Stimulated activated CD4-positive, alpha-beta T cell treated with anti-CD3 and anti-CD28 coated beads, Interleukin-4, amount 100 ng/mL, for 4 hours (primary cell): ENCODE data around the gene MELTF.
"Not testable (repeated sequence)": the region's sequence is repeated elsewhere in the genome, so short reads cannot be mapped to it uniquely, and the experiment has no call there.

ENCODE experiments used
- DNase-seq, 2 experiments: peaks; one replicate each; pipeline ENCODE4 v3.0.0-alpha.2; 2020

MELTF gene

DNA sequence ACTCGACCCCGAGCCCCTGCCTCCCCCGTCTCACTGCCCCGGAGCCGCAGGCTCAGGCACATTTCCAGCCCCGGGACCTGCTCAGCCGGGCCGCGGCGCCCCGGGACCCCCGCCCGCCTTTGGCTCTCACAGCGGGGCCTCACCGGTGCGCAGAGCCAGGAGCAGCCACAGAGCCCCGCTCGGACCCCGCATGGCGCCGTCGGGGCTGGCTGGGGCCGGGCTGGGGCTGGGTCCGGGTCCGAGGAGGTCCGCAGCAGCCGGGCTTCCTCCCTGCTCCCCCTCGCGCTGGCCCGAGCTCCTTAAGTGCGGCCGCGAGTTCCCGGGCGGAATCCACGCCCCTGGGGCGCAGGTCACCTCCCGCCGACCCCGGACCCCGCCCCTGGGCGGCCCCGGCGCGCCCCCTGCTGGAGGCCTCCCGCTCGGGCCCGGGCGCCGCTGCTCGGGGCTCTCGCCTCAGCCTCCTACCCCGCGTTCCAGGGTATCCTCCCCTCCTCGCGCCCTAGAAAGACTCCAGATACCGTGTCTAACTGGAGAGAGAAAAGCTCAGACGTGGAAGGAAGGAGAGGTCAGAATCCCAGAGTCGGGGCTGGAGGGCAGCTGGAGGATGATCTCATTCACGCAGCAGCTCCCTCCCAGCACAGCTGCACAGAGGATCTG is at the start of gene MELTF:
Gene MELTF, minus strand, starts transcription at position 307 of the 657 bp plus-strand sequence. Its CDS starts 115 bp downstream, at position 192.
- peak; percentile 49 to 76 for DNase-seq

DNA sequence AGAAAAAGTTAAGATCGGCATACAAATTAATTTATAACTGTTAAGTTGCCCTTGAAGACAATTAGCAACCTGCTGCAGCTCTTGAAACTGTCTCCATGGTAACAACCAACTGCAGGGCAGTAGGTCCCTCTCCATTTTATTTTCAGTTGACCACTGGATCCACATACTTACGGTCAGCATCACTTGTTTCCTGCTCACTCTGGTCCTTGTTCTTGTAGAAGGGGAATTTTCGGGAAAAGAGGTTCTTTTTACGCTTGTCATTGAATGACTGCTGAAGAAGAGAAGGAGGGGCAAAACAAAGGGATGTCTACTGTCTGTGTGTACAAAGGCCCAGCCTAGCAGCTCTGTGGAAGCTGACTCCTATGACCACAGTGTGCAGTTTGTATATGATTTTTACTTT is 46.8 kb upstream of the MELTF start:
- no peak for DNase-seq

DNA sequence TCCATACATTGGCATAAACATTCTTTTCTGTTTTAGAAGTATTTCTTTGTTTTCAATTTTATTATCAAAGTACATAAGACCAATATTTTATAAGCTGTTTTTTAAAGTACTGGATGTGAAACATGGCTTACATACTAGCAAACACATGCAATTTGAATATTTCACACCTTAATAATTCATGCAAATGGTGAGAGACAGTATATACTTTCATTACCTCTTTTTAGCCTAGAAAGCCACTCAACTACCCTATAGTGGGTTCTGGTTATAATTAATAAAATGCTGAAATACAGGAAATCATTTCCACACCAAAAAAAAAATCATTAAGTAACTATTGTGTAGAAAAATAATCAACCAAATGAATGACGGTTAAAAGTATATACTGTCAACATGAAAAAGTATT is 38.5 kb upstream of the MELTF start:
- DNase-seq, result no peak

DNA sequence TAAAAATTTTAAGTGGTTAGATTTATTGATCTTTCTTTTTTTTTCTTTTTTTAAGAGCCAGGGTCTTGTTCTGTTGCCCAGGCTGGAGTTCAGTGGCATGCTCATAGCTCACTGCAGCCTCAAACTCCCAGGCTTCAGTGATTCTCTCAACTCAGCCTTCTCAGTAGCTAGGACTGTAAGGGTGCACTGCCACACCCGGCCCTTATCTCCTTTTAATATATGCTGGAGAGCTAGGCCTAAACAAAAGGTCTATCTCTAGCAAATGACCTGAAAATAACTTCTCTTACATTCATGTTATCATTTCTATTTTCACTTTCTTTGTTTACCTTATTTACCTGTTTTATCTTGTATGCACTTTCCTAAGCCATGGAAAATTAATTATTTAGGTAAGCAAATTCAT is 35.2 kb upstream of the MELTF start:
- no peak for DNase-seq

DNA sequence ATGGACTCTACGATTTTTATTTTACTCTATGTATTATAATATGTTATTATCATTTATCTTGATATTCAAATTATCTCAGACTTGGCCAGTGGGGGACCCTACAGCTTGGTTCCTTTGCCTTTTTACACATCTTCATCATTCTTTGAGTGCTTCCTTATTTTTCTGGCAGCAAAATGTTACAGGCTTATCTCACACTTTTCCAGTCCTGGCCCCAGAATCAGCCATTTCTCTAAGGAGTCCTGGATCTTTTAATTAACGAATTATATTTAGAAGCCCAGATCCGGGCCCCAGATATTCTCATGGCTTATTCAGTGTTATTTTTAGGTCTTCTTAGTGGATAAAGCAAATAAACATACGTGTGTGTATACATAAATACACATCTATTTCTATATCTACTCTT is 32.8 kb upstream of the MELTF start:
- DNase-seq, result no peak

DNA sequence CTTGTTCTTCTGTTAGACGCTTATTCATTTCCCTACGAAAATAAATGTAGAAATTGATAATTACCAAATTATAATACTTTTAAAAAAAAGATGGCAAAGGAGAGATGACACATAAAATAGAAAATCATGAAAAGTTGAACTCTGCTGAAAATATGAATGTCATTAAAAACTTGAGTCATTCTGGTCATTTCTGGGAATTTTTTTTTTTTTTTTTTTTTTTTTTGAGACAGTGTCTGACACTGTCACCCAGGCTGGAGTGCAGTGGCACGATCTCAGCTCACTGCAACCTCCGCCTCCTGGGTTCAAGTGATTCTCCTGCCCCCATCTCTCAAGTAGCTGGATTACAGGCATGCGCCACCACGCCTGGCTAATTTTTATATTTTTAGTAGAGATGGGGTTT is 22.0 kb upstream of the MELTF start:
- DNase-seq, result not testable (repeated sequence)

DNA sequence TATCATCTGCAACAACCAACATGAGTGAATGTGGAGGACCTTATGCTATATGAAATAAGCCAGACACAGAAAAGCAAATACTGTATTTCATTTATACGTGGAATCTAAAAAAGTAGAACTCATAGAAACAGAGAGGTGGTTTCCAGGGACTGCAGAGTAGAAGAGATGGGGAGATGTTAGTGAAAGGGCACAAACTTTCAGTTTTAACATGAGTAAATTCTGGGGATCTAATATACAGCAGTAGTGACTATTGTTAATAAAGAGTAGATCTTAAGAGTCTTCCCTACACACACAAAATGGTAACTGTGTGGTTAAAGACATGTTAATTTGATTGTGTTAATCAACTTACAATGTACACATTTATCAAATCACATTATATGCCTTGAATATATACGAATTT is 20.9 kb upstream of the MELTF start:
- no peak for DNase-seq

DNA sequence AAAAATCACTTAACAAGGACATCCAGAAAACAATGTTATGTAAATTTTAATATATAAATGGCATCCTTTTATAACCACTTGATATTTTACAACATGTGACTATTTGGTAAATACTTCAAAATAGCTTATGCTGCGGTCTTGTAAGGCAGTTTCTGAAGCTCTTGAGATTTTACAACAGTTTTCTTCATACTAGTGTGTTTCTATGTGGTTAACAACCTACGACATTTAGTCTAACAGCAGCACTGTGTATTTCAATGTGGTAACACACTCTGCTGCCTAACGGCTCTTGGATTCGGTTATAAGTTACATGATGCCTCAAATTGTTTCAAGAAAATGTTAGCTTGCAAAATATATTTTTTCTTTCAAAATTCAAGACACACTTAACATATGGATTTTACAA is 12.9 kb upstream of the MELTF start:
- DNase-seq, result no peak

DNA sequence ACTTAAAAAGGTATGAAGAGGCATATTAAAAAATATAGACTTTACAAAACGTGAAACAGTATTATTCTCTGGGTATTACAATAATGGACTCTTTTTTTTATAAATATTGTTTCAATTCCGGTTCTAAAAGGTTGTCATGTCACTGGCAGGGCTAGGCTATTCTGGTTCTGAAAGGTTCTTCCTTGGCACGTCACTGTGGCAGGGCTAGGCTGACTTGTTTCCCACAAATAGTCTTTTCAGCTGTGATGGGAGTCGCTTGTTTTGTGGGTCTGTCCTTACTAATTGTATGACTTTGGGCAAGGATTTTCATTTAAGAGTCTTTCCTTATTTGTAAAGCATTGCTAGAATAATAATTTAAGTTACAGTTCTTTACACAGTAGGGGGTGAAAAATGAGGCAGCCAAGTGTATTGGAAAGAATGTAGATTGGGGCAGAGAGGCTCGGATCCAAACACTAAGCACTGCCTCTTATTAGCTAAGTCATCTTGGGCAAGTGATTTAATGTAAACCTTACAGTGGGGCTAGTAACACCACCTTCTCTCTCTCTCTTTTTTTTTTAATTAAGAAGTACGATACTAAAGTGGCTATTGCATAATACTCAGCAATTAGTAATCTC is 12.4 kb upstream of the MELTF start:
- no peak for DNase-seq

DNA sequence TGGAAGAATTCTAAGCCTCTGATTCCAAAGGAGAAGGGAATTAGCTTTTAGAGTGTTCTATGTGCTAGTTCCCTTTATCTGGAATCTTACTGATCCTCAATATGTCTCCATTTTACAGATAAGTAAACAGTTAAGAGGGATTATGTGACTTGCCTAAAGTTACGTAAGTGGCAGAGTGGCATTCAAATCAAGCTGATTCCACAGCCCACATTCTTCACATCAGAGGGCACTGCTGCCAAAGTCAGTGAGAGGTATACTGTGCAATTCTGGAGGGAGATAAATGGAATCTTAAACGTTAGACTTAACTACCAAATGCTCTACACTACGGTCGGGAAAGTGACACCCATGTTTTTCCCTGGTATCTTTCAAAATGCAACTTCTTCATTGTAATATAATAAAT is 11.0 kb upstream of the MELTF start:
- no peak for DNase-seq

DNA sequence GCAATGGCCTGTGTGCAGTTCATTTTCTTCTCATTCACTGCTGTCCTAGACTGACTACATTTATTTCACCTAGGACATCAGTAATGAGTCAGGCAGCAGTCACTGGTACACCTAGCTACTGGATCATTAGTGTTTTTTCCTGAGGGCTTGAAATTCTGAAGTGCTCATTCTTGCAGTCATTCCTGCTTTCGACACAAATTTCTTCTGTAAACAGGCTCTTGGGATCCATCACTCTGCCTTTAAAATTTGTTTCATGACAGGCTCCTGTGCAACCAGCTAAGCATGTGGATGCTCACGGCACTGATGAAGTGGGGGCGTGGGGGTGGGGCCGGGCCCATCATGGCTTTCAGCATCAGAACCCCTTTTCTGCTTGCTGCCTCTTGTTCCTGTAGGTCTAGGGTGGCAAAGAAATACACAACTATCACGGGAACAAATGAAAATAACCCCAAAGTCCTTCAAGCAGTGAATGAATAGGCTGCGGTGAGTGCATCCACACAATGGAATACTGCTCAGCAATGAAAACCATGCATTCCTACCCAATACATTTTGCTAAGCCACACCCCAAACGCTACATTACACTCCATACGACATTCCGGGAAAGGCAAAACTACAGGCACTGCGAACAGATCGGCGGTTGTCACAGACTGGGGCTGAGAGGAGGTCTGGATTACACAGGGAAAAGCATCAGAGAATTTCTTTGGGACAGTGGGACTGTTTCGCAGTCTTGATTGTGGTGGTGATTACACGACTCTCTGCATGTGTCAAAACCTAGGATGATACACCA is 9.3 kb upstream of the MELTF start:
- no peak for DNase-seq

DNA sequence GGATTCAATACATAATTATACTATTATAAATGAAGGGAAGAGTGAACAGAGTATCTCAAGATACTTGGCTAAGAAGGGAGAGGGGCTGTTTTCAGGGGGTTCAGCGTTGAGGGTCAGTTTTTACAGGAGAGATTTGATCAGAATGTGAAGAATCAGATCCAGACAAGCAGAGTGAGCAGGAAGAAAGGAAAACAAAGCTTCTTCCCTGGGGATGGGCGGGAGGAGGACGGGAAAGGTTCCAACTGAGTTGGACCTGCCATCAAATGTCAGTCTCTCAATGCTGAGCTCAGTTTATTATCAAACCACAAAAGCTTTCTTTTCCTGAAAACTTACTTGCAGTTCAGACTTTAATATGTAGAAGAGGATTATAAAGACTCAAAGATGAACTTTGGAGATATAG is 6.0 kb upstream of the MELTF start:
- no peak for DNase-seq

DNA sequence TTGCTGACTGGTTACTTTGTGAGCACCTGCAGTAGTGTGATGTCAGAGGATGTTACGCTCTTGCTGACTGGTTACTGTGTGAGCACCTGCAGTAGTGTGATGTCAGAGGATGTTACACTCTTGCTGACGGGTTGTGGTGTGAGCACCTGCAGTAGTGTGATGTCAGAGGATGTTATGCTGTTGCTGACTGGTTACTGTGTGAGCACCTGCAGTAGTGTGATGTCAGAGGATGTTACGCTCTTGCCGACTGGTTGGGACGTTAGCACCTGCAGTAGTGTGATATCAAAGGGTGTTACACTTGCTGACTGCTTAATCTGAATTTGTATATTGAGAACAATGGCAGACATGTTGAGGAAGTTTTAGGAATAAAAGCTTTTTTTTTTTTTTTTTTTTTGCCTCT is 5.2 kb upstream of the MELTF start:
- not testable (repeated sequence) for DNase-seq

DNA sequence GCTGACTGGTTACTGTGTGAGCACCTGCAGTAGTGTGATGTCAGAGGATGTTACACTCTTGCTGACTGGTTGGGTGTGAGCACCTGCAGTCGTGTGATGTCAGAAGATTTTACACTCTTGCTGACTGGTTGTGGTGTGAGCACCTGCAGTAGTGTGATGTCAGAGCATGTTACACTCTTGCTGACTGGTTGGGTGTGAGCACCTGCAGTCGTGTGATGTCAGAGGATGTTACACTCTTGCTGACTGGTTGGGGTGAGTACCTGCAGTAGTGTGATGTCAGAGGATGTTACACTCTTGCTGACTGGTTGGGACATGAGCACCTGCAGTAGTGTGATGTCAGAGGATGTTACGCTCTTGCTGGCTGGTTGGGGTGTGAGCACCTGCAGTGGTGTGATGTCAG is 4.1 kb upstream of the MELTF start:
- DNase-seq, result not testable (repeated sequence)

DNA sequence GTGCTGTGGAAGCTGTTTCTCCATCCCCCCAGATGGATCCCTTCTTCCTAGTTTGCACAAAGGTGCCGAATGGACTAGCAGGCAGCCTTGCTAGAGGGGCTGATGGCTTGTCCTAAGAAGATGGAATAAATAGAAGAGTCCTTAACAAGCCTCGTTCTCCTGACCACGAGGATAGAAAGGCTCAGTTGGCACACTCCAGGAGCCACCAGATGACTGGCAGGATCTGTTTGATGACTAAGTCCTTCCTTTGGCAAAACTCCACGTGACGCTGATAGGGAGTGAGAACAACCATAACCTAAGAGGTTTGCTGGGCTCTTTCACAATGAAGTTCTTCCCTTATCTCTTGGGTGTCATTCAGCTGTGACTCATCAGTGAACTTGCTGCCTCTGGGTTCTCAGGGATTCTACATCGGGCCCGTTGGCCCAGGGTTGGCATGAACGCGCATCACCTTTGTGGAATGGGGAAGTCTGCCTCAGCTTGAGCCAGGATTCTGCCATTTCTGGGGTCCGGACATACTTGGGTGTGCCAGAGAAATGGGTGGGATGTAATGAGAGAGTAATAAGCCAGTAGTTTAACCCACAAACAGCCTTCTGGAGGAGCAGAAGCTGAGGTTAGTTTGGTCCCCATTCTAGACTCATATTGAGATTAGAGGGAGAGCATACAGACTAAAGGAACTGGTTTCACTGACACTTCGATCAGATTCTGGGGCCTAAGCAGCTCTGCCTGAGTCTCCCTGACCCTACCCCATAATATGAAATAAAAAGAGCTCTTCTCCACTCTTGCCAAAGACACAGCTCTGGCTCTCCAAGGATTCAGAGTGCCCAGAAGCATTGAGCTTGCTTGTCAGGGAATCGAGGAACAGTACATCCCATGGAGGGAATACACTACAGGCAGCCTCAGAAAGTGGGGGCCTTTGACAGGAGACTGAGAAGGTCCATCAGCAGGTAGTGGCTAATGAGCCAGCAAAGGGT is 2.0 kb upstream of the MELTF start:
- DNase-seq, result no peak

DNA sequence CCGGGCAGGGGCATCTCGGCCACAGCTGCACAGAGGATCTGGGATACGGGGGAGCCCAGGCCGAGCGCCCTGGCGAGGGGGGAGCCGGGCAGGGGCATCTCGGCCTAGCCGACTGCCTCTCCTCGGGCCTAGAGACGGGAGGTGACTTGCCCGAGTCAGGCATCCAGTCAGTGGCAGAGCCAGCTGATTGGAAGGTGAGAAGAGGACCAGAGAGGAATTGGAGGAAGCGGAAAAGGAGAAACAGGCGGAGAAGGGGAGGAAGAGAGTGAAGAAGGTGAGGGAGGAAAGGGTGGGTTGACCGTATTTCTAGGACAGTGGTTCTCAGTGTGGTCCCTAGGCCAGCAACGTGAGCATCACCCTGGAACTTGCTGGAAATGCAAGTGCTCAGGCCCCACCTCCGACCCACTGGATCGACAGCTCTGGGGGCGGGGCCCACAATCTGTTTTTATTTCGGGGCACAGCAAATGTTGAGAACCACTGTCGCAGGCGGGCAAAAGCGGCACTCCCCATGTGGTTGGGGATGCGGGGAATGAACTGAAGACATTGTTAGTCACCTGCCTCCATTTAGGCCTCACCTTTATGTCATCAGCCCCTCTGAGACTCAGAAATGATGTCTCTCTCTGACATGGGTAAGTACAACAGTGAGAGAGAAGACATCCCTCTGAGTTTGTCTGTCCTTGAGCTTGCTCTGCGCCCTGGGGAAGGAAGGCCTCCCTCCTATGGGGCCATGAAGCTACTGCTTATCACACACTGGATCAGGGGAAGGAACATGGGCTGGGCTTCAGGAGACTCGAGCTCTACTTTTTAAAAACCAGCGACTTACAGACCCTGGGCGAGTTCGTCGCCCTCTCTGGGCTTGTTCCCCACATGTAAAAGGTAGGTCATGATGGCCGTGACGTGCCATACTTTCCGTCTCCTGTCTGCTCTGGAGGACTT is 1.0 kb upstream of the MELTF start:
- DNase-seq, result no peak

DNA sequence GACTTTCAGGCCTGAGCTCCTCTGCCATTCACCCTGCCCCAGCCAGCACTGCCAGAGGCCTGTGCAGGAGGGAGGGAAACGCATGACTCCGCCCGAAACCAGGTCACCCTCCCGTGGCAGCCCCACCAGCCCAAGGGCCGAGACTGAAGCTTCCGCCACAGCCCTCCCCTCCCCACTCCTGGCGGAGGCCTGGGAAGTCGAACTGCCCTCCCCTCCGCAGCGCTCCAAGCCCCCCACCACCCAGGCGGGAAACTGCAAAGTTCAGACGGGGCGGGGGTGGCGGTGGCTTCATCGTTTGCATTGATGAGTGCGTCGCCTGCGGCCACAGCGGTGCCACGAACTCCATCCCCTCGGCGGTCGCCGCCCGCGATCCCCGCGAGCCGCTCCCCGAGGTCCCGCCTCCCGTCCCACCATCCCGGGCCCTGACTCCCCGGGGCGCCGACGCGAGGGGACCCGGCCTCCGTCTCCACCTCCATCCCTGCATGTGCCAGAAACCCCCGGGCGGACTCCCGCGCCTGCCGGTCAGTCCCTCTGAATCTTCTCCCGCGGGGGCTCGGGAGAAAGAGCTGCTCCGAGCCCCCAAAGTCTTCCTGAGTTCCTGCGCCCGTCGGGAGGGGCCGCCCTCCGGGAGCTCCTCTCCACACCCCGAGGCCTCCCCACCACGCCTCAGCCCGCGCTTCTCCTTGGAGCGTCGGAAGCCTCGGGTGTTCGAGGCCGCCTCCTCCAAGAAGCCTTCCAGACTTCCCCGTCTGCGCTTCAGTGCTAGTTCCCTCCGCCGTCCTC is 698 bp downstream of the MELTF start:
- DNase-seq, result no peak

DNA sequence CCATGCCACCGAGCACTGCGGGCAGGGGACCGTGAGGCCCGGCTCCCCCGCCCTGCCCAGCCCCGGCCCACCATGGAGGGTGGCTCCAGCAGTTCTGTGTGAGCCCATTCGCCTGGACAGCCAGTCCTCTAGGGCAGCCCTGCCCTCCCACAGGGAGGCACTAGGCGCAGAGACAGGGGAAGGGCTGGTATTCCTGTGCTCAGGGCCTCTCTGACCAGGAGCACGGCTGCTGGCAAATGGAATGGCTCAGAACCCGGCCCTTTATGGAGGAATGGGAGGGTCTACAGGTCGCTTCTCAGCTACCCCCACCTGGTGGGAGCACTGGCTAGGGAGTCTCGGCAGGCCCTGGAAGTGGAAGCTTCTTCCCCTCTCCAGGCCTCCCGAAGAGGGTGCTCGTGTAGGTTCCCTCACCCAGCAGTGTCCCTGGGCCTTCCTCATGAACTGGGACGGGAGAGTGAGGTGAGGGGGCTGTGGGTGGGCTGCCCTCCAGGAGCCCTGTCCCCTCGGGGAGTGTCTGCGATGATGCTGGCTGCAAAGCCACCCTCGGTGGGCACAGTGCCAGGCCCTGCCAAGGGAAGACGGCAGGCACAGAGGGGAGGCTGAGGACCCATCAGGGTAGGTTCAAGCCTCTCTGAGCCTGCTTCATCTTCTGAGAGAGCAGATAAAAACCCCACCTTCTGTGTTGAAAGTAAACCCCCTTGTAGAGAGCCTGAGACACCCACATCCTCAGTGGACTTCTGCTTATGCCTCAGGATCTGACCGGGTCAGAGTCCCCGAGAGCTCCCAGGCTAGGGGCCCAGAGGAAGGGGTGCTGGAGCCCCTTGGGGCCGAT is 1.5 kb downstream of the MELTF start:
- DNase-seq, result no peak

DNA sequence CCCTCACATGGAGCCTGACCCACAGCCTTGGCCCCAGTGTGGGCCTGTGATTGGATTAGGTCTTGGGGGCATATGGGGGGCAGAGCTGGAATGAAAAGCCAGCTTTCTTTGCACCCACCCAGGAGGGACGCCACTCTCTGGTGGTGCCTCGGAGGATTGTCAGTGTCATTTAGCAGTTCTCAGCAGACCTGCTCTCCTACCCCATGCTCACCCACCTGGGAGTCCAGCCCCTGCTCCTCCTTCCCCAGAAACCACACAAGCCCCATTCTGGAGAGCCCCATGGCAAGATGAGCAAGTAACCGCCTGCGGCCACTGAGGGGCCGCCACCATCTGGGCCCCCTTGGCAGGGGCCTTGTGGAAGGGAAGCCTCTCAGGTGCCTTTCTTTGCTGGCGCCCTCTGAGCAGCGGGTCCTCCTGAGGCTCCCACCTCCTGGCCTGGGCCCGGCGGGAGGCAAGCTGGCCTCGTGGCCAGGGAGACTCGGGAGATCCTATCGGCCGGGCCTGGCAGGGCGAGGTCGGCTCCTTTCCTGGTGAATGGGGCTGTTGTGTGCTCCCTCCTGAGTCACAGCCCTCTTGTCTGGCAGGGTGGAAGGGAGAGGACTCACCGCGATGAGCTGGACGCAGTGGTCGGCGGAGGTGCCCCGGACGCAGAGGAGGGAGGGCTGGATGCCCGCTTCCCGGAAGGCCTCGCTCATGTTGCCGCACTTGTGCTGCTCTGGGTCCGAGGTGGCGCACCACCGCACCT is 2.3 kb downstream of the MELTF start:
- DNase-seq, result no peak
